Measurements from ENCODE around the gene NOS3. TPM values are rescaled to one million over a fixed set of nuclear protein-coding genes. Genes with fewer than 3 reads are reported as not detected.

NOS3 gene
- total and polyA plus RNA-seq, 12 donors, result 10.0 to 53.3 (median 13.3) TPM

DNA sequence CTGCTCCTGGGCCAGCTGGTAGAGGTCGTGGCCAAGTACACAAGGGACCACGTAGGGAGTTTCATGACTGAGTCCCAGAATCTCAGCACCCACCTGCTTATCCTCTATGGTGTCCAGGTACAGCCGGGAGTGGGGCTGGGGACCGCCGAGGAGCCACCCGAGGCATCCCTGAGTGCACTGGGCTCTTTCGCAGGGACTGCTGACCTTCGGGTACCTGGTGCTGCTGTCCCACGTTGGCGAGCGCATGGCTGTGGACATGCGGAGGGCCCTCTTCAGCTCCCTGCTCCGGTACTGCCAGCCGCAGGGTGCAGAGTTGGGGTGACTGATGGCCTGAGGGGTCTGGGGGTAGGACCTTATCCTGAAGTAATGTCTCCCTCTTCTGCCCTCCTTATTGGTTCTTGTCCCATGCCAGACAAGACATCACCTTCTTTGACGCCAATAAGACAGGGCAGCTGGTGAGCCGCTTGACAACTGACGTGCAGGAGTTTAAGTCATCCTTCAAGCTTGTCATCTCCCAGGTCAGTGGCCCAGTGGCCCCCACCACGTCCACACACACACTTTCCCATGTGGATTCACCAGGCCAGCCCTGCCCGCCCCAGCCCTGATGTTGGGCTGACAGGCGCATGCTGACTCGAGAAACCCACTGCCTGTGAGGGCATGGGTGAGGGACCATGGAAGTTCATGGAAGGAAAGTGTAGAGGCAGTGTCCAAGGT, 43.7 kb downstream of the NOS3 start:
- Histone ChIP-seq H3K9me3 (no peaks in the 10 kb centered on the region), H3K4me1 (peaks cover 10 to 32% (median 19%) of the 10 kb centered on the region in 9 donors), H3K36me3 (peaks cover 0 to 62% (median 12%) of the 10 kb centered on the region in 9 donors), H3K27me3 (no peaks in the 10 kb centered on the region), H3K27ac (peak overlapping the region in 7 of 10 donors; percentile 3 to 67 (median 37)), H3K4me3 (no peak overlapping the region)
- TF ChIP-seq, protein P1, sequence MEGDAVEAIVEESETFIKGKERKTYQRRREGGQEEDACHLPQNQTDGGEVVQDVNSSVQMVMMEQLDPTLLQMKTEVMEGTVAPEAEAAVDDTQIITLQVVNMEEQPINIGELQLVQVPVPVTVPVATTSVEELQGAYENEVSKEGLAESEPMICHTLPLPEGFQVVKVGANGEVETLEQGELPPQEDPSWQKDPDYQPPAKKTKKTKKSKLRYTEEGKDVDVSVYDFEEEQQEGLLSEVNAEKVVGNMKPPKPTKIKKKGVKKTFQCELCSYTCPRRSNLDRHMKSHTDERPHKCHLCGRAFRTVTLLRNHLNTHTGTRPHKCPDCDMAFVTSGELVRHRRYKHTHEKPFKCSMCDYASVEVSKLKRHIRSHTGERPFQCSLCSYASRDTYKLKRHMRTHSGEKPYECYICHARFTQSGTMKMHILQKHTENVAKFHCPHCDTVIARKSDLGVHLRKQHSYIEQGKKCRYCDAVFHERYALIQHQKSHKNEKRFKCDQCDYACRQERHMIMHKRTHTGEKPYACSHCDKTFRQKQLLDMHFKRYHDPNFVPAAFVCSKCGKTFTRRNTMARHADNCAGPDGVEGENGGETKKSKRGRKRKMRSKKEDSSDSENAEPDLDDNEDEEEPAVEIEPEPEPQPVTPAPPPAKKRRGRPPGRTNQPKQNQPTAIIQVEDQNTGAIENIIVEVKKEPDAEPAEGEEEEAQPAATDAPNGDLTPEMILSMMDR (IDR thresholded peaks at IDR 0.05), result no peak
- ATAC-seq (no peak), DNase-seq (no peak)
- intact Hi-C loops (cut with DNase I), result loop anchor here in 3 of 10 donors (5.0 to 10.0 kb wide), 2 partner anchors 70 to 78 kb away; no protein-coding TSS in a partner anchor
- WGBS, 2 donors, result 90 to 96% methylated on average over 21 of the region's 21 CpGs

DNA sequence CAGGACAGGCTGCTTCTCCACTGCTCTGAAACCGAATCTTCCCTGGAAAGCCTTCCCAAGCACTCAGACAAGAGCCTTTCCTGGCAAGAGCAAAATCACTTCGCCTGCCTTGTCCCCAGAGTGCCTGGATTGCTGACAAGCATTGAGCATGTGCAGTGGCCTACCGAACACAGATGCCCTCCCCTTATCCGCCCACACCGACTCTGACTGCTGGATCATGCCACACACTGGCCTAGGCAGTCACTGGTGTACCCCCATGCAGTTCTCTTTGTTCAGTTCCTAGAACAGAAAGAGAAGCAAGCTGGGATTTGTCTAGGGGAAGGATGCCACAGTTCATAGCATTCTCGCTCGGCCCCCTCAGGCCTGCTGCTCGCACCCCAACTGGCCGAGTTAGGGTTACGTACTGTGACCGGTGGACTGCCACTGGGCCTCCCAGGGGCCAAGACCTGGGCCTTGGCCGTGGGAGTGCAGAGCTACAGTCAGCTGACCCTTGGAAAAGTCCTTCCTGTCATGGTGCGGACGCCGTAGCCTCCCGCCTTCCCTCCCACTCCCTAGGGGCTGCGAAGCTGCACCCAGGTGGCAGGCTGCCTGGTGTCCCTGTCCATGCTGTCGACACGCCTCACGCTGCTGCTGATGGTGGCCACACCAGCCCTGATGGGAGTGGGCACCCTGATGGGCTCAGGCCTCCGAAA, 44.4 kb downstream of the NOS3 start:
- peak in 1 of 2 donors; percentile 52 for DNase-seq
- H3K4me3 ChIP-seq, result no peak overlapping the region
- H3K27ac ChIP-seq, result peak overlapping the region in 7 of 10 donors; percentile 3 to 67 (median 37)
- H3K36me3 ChIP-seq, result peaks cover 0 to 62% (median 12%) of the 10 kb centered on the region in 9 donors
- WGBS, 2 donors, result 75 to 79% methylated on average over 21 of the region's 21 CpGs
- peaks cover 10 to 34% (median 21%) of the 10 kb centered on the region in 9 donors for H3K4me1 ChIP-seq
- peak in 7 of 8 donors; percentile 25 to 74 (median 65) for ATAC-seq
- TF ChIP-seq, protein P1 (IDR thresholded peaks at IDR 0.05), result no peak
- H3K9me3 ChIP-seq, result no peaks in the 10 kb centered on the region
- no peaks in the 10 kb centered on the region for H3K27me3 ChIP-seq
- intact Hi-C loops (cut with DNase I), result loop anchor here in 2 of 10 donors (10.0 kb wide), 1 partner anchor 70 kb away; no protein-coding TSS in a partner anchor

DNA sequence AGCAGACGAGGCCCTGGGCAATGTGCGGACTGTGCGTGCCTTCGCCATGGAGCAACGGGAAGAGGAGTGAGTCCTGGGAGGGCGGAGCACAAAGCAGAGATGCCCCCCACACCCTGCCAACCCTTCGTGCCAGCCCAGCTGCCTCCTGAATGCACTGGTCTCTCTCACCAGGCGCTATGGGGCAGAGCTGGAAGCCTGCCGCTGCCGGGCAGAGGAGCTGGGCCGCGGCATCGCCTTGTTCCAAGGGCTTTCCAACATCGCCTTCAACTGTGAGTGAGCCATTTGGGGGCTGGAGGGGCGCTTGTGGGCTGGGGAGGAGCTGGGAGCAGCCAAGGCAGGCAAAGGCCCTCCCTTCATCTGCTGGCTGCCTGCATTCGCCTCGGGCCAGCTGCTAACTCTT, 45.1 kb downstream of the NOS3 start:
- H3K27ac ChIP-seq, result no peak overlapping the region
- DNase-seq (no peak), ATAC-seq (peak in 1 of 8 donors; percentile 2)
- peaks cover 0 to 60% (median 12%) of the 10 kb centered on the region in 9 donors for H3K36me3 ChIP-seq
- intact Hi-C loops (cut with DNase I), result loop anchor here in 2 of 10 donors (10.0 kb wide), 1 partner anchor 69 kb away; no protein-coding TSS in a partner anchor
- peaks cover 10 to 35% (median 22%) of the 10 kb centered on the region in 9 donors for H3K4me1 ChIP-seq
- WGBS, 2 donors, result 93 to 94% methylated on average over 17 of the region's 17 CpGs
- no peaks in the 10 kb centered on the region for H3K27me3 ChIP-seq
- TF ChIP-seq, protein P1 (IDR thresholded peaks at IDR 0.05), result no peak
- H3K4me3 ChIP-seq, result no peak overlapping the region
- no peaks in the 10 kb centered on the region for H3K9me3 ChIP-seq

Data from heart right ventricle (tissue), 16 donors.